ENCODE data around the gene HNRNPDL. TPM values are rescaled to one million over a fixed set of nuclear protein-coding genes. Genes with fewer than 3 reads are reported as not detected.

HNRNPDL gene
- total and polyA plus RNA-seq, 2 experiments from 2014 or later: 243 to 354 TPM

GRCh38 chr4:82402196-82402775 lies 28.0 kb downstream of the HNRNPDL start (continued):
- TF ChIP-seq ZNF462 (CRISPR knock-in tag; IDR thresholded peaks at IDR 0.05): no peak

DNA sequence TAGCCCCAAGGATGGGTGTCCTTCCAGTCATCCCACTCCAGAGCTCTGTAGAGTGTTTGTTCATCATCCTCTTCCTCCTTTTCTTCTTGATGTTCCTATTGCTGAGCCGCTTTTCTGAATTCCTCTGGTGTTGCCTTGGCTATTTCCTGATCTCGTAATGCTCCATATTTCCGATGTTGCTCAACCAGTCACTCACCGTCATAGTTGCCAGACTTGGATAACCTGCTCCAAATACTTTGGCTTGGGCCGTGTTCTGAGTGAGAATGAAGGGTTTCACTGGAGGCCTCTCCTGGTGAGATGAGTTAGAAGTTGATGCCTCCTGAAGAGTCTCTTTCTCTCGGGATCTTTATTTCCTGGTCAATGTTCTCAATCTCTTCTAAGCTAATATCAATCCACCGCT lies 28.7 kb downstream of the HNRNPDL start:
- no peaks in the 10 kb centered on the region; the same call in 2 of the 3 replicates for H3K9me3 Mint-ChIP-seq
- H3K36me3 Mint-ChIP-seq (ENCODE audit: low read depth): no peaks in the 10 kb centered on the region
- Histone ChIP-seq H3F3A (replicated peaks; ENCODE audit: low read depth) (no peaks in the 10 kb centered on the region), H3K4me3 (no peak overlapping the region), H3K4me1 (ENCODE audit: insufficient read depth) (no peaks in the 10 kb centered on the region), H3K9me2 (ENCODE audit: insufficient read depth) (no peaks in the 10 kb centered on the region; the same call in 1 of the 2 replicates), H3K27ac (ENCODE audit: low read depth) (no peak overlapping the region), H3K79me2 (replicated peaks; ENCODE audit: insufficient read depth) (no peaks in the 10 kb centered on the region), H4K20me1 (replicated peaks; ENCODE audit: insufficient read depth) (no peaks in the 10 kb centered on the region), H2AFZ (no peak overlapping the region; the same call in 1 of the 2 replicates), H3K4me2 (no peak overlapping the region), H3K36me3 (ENCODE audit: insufficient read depth) (no peaks in the 10 kb centered on the region), H3K27me3 (ENCODE audit: insufficient read depth) (no peaks in the 10 kb centered on the region)
- DNase-seq (ENCODE audit: low spot score) (no peak), ATAC-seq (no peak)
- no peaks in the 10 kb centered on the region for H3K4me1 Mint-ChIP-seq
- no peak overlapping the region for H3K27ac Mint-ChIP-seq
- H3K4me3 Mint-ChIP-seq: no peak overlapping the region
- peaks cover 2% of the 10 kb centered on the region for H3K27me3 Mint-ChIP-seq (ENCODE audit: insufficient read depth, low read depth, poor library complexity)
- TF ChIP-seq EZH2phosphoT487 (IDR thresholded peaks at IDR 0.05; ENCODE audit: unreplicated experiment) (no peak), REST (IDR thresholded peaks at IDR 0.05; ENCODE audit: unreplicated experiment) (no peak), STAT1 (IDR thresholded peaks at IDR 0.05; ENCODE audit: unreplicated experiment) (no peak), ZNF114 (CRISPR knock-in tag; IDR thresholded peaks at IDR 0.05) (no peak), EZH2 (IDR thresholded peaks at IDR 0.05; ENCODE audit: low read depth, unreplicated experiment) (no peak), NANOG (IDR thresholded peaks at IDR 0.05; ENCODE audit: borderline replicate concordance) (no peak)
- TF ChIP-seq, protein P1, sequence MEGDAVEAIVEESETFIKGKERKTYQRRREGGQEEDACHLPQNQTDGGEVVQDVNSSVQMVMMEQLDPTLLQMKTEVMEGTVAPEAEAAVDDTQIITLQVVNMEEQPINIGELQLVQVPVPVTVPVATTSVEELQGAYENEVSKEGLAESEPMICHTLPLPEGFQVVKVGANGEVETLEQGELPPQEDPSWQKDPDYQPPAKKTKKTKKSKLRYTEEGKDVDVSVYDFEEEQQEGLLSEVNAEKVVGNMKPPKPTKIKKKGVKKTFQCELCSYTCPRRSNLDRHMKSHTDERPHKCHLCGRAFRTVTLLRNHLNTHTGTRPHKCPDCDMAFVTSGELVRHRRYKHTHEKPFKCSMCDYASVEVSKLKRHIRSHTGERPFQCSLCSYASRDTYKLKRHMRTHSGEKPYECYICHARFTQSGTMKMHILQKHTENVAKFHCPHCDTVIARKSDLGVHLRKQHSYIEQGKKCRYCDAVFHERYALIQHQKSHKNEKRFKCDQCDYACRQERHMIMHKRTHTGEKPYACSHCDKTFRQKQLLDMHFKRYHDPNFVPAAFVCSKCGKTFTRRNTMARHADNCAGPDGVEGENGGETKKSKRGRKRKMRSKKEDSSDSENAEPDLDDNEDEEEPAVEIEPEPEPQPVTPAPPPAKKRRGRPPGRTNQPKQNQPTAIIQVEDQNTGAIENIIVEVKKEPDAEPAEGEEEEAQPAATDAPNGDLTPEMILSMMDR (conservative IDR thresholded peaks at IDR 0.05; ENCODE audit: low read depth in 2 of 2): no peak

Data from GM23338 (cell line).